GM12891 (cell line): ENCODE measurements around the gene TMEM38B.
"Not testable (repeated sequence)": the region's sequence is repeated elsewhere in the genome, so short reads cannot be mapped to it uniquely, and the experiment has no call there.

Experiments used
- DNase-seq: peaks from one replicate; pipeline ENCODE4 v3.0.0; 2011; ENCODE audit warnings: low spot score; ENCODE audit not compliant: insufficient read length
- FAIRE-seq: peaks from 2 replicates; lab custom pipeline; 2011; peaks lifted over from hg19 to GRCh38; lab: Jason Lieb, UNC
- PAX5 ChIP-seq: IDR thresholded peaks from 2 replicates; pipeline ENCODE4 v1.6.1; 2011; ENCODE audit warnings: low read length, moderate library complexity, mild to moderate bottlenecking; ENCODE audit not compliant: insufficient read depth, severe bottlenecking
- POLR2A ChIP-seq: IDR thresholded peaks from 2 replicates; pipeline ENCODE4 v1.6.1; 2011; ENCODE audit warnings: low read depth, low read length, control low read depth
- POLR2AphosphoS5 ChIP-seq: IDR thresholded peaks from 2 replicates; pipeline ENCODE4 v1.6.1; 2011; ENCODE audit warnings: low read depth, low read length, control low read depth
- POU2F2 ChIP-seq: IDR thresholded peaks from 2 replicates; pipeline ENCODE4 v1.6.1; 2011; ENCODE audit warnings: low read depth, mild to moderate bottlenecking, control low read depth, low read length, moderate library complexity
- SPI1 ChIP-seq: IDR thresholded peaks from 2 replicates; pipeline ENCODE4 v1.6.1; 2011; ENCODE audit warnings: low read depth, low read length, control low read depth
- TAF1 ChIP-seq: IDR thresholded peaks from 2 replicates; pipeline ENCODE4 v1.6.1; 2011; ENCODE audit warnings: low read depth, low read length, control low read depth

The TMEM38B gene

GRCh38 chr9:105700668-105701067, 6.3 kb downstream of the TMEM38B start:
- FAIRE-seq (no peak), DNase-seq (no peak)
- TF ChIP-seq POLR2AphosphoS5 (no peak), TAF1 (no peak), SPI1 (no peak), POLR2A (no peak), POU2F2 (no peak), PAX5 (no peak)

GRCh38 chr9:105701145-105701544, 6.8 kb downstream of the TMEM38B start:
- no peak for TF ChIP-seq PAX5
- no peak for TF ChIP-seq TAF1
- no peak for TF ChIP-seq POLR2A
- no peak for TF ChIP-seq SPI1
- no peak for TF ChIP-seq POLR2AphosphoS5
- TF ChIP-seq POU2F2 = no peak
- FAIRE-seq (peak; percentile 38), DNase-seq (no peak)

- DNase-seq = no peak
- FAIRE-seq = no peak
- TF ChIP-seq POLR2AphosphoS5 (no peak), PAX5 (no peak), SPI1 (no peak), POU2F2 (no peak)
These were observed 7.9 kb downstream of the TMEM38B start for GRCh38 chr9:105702207-105702606.

GRCh38 chr9:105703638-105704037, 9.3 kb downstream of the TMEM38B start:
- not testable (repeated sequence) for FAIRE-seq, DNase-seq

- DNase-seq (no peak), FAIRE-seq (no peak)
- TF ChIP-seq PAX5 (no peak), POU2F2 (no peak), TAF1 (no peak), SPI1 (no peak), POLR2AphosphoS5 (no peak), POLR2A (no peak)
These were observed 11.8 kb downstream of the TMEM38B start for GRCh38 chr9:105706156-105706555.

GRCh38 chr9:105708405-105708804, 14.1 kb downstream of the TMEM38B start:
- FAIRE-seq (no peak), DNase-seq (no peak)
- TF ChIP-seq POLR2A = no peak
- TF ChIP-seq POLR2AphosphoS5 = no peak
- TF ChIP-seq SPI1 = no peak
- no peak for TF ChIP-seq PAX5
- no peak for TF ChIP-seq TAF1

GRCh38 chr9:105710638-105711037, 16.3 kb downstream of the TMEM38B start:
- DNase-seq (no peak), FAIRE-seq (no peak)
- no peak for TF ChIP-seq POLR2AphosphoS5
- no peak for TF ChIP-seq POU2F2
- no peak for TF ChIP-seq POLR2A
- no peak for TF ChIP-seq TAF1
- no peak for TF ChIP-seq SPI1
- TF ChIP-seq PAX5 = no peak

GRCh38 chr9:105711867-105712266, 17.5 kb downstream of the TMEM38B start:
- no peak for DNase-seq
- no peak for FAIRE-seq
- TF ChIP-seq PAX5 (no peak), POLR2A (no peak), POU2F2 (no peak), SPI1 (no peak), POLR2AphosphoS5 (no peak), TAF1 (no peak)

GRCh38 chr9:105712297-105712696, 18.0 kb downstream of the TMEM38B start:
- no peak for FAIRE-seq
- TF ChIP-seq POLR2AphosphoS5 = no peak
- TF ChIP-seq SPI1 = no peak
- no peak for TF ChIP-seq TAF1
- no peak for TF ChIP-seq POLR2A
- TF ChIP-seq PAX5 = no peak
- no peak for TF ChIP-seq POU2F2
- no peak for DNase-seq

GRCh38 chr9:105712773-105713172, 18.4 kb downstream of the TMEM38B start:
- FAIRE-seq = no peak
- TF ChIP-seq POU2F2 = no peak
- TF ChIP-seq TAF1 = no peak
- no peak for TF ChIP-seq PAX5
- no peak for TF ChIP-seq POLR2AphosphoS5
- TF ChIP-seq SPI1 = no peak
- TF ChIP-seq POLR2A = no peak
- DNase-seq = no peak

- no peak for TF ChIP-seq POLR2AphosphoS5
- no peak for TF ChIP-seq POU2F2
- TF ChIP-seq SPI1 = no peak
- TF ChIP-seq PAX5 = no peak
- TF ChIP-seq TAF1 = no peak
- no peak for DNase-seq
- FAIRE-seq = no peak
These were observed 19.1 kb downstream of the TMEM38B start for GRCh38 chr9:105713260-105714019.
